HG02571 (cell line): ENCODE results near the gene ATRX.
"Not testable (repeated sequence)": the region's sequence is repeated elsewhere in the genome, so short reads cannot be mapped to it uniquely, and the experiment has no call there.

Experiments used
- ATAC-seq: cut with Tn5 transposase; IDR thresholded peaks from one replicate; pipeline ENCODE4 v1.9.1; 2021; ENCODE audit warnings: mild to moderate bottlenecking, moderate library complexity; ENCODE audit not compliant: unreplicated experiment

ATRX gene

GRCh38 chrX:77635373-77635772, 150.6 kb downstream of the ATRX start:
- ATAC-seq, result no peak

GRCh38 chrX:77628294-77629025, 157.6 kb downstream of the ATRX start:
- no peak for ATAC-seq

- no peak for ATAC-seq
These were observed 163.3 kb downstream of the ATRX start for GRCh38 chrX:77622672-77623071.

GRCh38 chrX:77622233-77622632, 163.8 kb downstream of the ATRX start:
- ATAC-seq, result no peak

GRCh38 chrX:77621453-77621852, 164.6 kb downstream of the ATRX start:
- not testable (repeated sequence) for ATAC-seq

GRCh38 chrX:77617206-77617605, 168.8 kb downstream of the ATRX start:
- no peak for ATAC-seq

- no peak for ATAC-seq
These were observed 182.2 kb downstream of the ATRX start for GRCh38 chrX:77603635-77604336.

- no peak for ATAC-seq
These were observed 188.5 kb downstream of the ATRX start for GRCh38 chrX:77597511-77597910.

GRCh38 chrX:77597090-77597489, 188.9 kb downstream of the ATRX start:
- ATAC-seq, result no peak

GRCh38 chrX:77595848-77596247, 190.2 kb downstream of the ATRX start:
- no peak for ATAC-seq

GRCh38 chrX:77572322-77572721, 213.7 kb downstream of the ATRX start:
- no peak for ATAC-seq

GRCh38 chrX:77565278-77565677, 220.7 kb downstream of the ATRX start:
- no peak for ATAC-seq

GRCh38 chrX:77564823-77565222, 221.2 kb downstream of the ATRX start:
- no peak for ATAC-seq

- ATAC-seq, result no peak
These were observed 224.6 kb downstream of the ATRX start for GRCh38 chrX:77561372-77561771.

GRCh38 chrX:77556276-77556675, 229.7 kb downstream of the ATRX start:
- no peak for ATAC-seq

GRCh38 chrX:77548751-77549150, 237.3 kb downstream of the ATRX start:
- ATAC-seq, result no peak

- ATAC-seq, result not testable (repeated sequence)
These were observed 246.2 kb downstream of the ATRX start for GRCh38 chrX:77539778-77540177.

- not testable (repeated sequence) for ATAC-seq
These were observed 254.8 kb downstream of the ATRX start for GRCh38 chrX:77531261-77531660.

GRCh38 chrX:77528034-77528433, 258.0 kb downstream of the ATRX start:
- ATAC-seq, result no peak

- ATAC-seq, result no peak
These were observed 258.6 kb downstream of the ATRX start for GRCh38 chrX:77527233-77528001.

- no peak for ATAC-seq
These were observed 266.3 kb downstream of the ATRX start for GRCh38 chrX:77519765-77520164.

GRCh38 chrX:77514177-77514576, 271.8 kb downstream of the ATRX start:
- ATAC-seq, result no peak
